PFSK-1 (cell line): ENCODE measurements around the gene TUBB2A.

Source experiments
- FOXP2 ChIP-seq: optimal IDR thresholded peaks from 2 replicates; pipeline ENCODE3; 2011; ENCODE audit warnings: borderline replicate concordance, control low read depth, inconsistent platforms; ENCODE audit not compliant: insufficient read depth; ENCODE audit errors: extremely low read length, extremely low read depth
- POLR2AphosphoS5 ChIP-seq: IDR thresholded peaks from 2 replicates; pipeline ENCODE4 v1.6.1; 2012; ENCODE audit warnings: low read depth, mild to moderate bottlenecking, control low read depth, low read length, moderate library complexity
- REST ChIP-seq, 2 experiments: IDR thresholded peaks; 2 replicates each; pipeline versions ENCODE4 v1.6.1 to v1.8.0; 2011 to 2012; ENCODE audit warnings: low read depth in 2 of 2, low read length in 2 of 2, control low read depth in 1 of 2, inconsistent platforms in 1 of 2, mild to moderate bottlenecking in 1 of 2, moderate library complexity in 1 of 2; ENCODE audit not compliant: insufficient read depth in 1 of 2
- SIN3A ChIP-seq: IDR thresholded peaks from 2 replicates; pipeline ENCODE4 v1.6.1; 2012; ENCODE audit warnings: mild to moderate bottlenecking, low read length, moderate library complexity, borderline replicate concordance; ENCODE audit not compliant: insufficient read depth
- TAF1 ChIP-seq: IDR thresholded peaks from 2 replicates; pipeline ENCODE4 v1.6.1; 2012; ENCODE audit warnings: low read length, control low read depth, borderline replicate concordance; ENCODE audit not compliant: insufficient read depth

TUBB2A gene

GRCh38 chr6:3147914-3148757 is 9.2 kb downstream of the TUBB2A start:
- TF ChIP-seq POLR2AphosphoS5 (no peak), FOXP2 (no peak), TAF1 (no peak), SIN3A (no peak), REST (IDR thresholded peaks at IDR 0.05; ENCODE audit: insufficient read depth in 1 of 2, low read depth in 2 of 2, low read length in 2 of 2) (no peak)

DNA sequence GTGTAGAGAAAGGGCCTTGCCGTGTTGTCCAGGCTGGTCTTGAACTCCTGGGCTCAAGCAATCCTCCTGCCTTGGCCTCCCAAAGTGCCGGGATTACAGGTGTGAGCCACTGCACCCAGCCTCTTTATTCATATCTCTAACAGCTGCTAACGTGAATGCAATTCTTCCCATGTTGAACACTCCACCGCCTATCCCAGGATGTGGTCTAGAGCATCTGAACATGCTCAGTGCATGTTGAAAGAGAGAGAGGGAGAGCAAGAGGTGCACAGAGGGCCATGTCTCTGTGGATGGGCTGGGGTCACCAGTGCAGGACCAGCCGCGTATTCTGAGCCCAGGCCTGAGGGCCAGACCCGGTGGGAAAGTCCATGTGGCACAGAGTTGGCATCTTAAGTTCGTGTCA is 12.8 kb downstream of the TUBB2A start:
- TF ChIP-seq FOXP2 (no peak), TAF1 (no peak), SIN3A (no peak), REST (IDR thresholded peaks at IDR 0.05; ENCODE audit: insufficient read depth in 1 of 2, low read depth in 2 of 2, low read length in 2 of 2) (no peak), POLR2AphosphoS5 (no peak)

- no peak for TF ChIP-seq REST (IDR thresholded peaks at IDR 0.05; ENCODE audit: insufficient read depth in 1 of 2, low read depth in 2 of 2, low read length in 2 of 2)
- no peak for TF ChIP-seq POLR2AphosphoS5
- TF ChIP-seq FOXP2: no peak
- TF ChIP-seq SIN3A: no peak
- TF ChIP-seq TAF1: no peak
Observed at GRCh38 chr6:3143158-3143557, 14.2 kb downstream of the TUBB2A start.

DNA sequence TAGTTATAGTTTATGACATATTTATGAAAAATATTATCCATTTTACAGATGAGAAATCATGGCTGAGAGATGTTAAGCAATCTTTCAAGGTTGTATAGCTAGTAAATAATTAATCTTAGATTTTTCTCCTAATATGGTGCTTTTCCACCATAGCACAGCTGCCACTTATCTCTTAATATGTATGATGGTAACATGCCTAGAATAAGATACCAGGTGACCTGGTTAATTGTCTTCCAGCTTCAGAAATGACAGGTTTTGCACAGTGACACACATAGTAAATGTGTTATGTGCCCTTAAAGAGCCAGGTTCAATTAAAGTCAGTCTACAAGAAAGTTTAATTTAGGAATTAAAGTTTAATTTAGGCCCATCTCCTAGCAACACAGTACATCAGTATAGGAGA is 14.8 kb downstream of the TUBB2A start:
- no peak for TF ChIP-seq REST (IDR thresholded peaks at IDR 0.05; ENCODE audit: insufficient read depth in 1 of 2, low read depth in 2 of 2, low read length in 2 of 2)
- TF ChIP-seq POLR2AphosphoS5: no peak
- TF ChIP-seq TAF1: no peak
- TF ChIP-seq FOXP2: no peak
- TF ChIP-seq SIN3A: no peak

- no peak for TF ChIP-seq SIN3A
- TF ChIP-seq REST (IDR thresholded peaks at IDR 0.05; ENCODE audit: insufficient read depth in 1 of 2, low read depth in 2 of 2, low read length in 2 of 2): no peak
- no peak for TF ChIP-seq POLR2AphosphoS5
Observed at GRCh38 chr6:3140201-3140600, 17.1 kb downstream of the TUBB2A start.
